Parathyroid adenoma (tissue), 2 donors: ENCODE measurements around the gene ARSG.

ENCODE experiments used
- H2AFZ ChIP-seq: fragments of 300-600 bp; sonication (generic); one replicate; pipeline ENCODE4 v1.7.0; 2017; ENCODE audit warnings: antibody characterized with exemption, mild to moderate bottlenecking
- H3K27ac ChIP-seq: fragments of 300-600 bp; sonication (generic); one replicate; pipeline ENCODE4 v1.7.0; 2017
- H3K27me3 ChIP-seq: fragments of 300-600 bp; sonication (generic); one replicate; pipeline ENCODE4 v1.7.0; 2017; ENCODE audit warnings: low read length; ENCODE audit not compliant: control insufficient read depth, insufficient read depth
- H3K36me3 ChIP-seq: fragments of 300-600 bp; sonication (generic); one replicate; pipeline ENCODE4 v1.7.0; 2017; ENCODE audit warnings: low read length; ENCODE audit not compliant: control insufficient read depth, insufficient read depth
- H3K4me1 ChIP-seq: fragments of 300-600 bp; sonication (generic); one replicate; pipeline ENCODE4 v1.7.0; 2017; ENCODE audit warnings: control low read depth
- H3K4me2 ChIP-seq: fragments of 300-600 bp; sonication (generic); one replicate; pipeline ENCODE4 v1.7.0; 2017; ENCODE audit warnings: low read length
- H3K4me3 ChIP-seq: fragments of 300-600 bp; sonication (generic); one replicate; pipeline ENCODE4 v1.7.0; 2017; ENCODE audit warnings: low read depth, low read length
- H3K79me2 ChIP-seq: fragments of 300-600 bp; sonication (generic); one replicate; pipeline ENCODE4 v1.7.0; 2017; ENCODE audit warnings: control low read depth
- H3K9ac ChIP-seq: fragments of 300-600 bp; sonication (generic); one replicate; pipeline ENCODE4 v1.7.0; 2017; ENCODE audit warnings: mild to moderate bottlenecking
- H3K9me3 ChIP-seq: fragments of 300-600 bp; sonication (generic); one replicate; pipeline ENCODE4 v1.7.0; 2017; ENCODE audit warnings: low read length; ENCODE audit not compliant: control insufficient read depth
- CTCF ChIP-seq: fragments of 300-600 bp; sonication (generic); IDR thresholded peaks from one replicate; pipeline ENCODE4 v1.7.0; 2017; ENCODE audit warnings: antibody characterized with exemption, mild to moderate bottlenecking
- donor health status: primary hyperparathyroidism.

ARSG gene

GRCh38 chr17:68290955-68291835 is at the start of gene ARSG, which contains the start of gene SLC16A6:
Gene ARSG (plus strand): TSS chr17:68291495. CDS start chr17:68307494, 15,999 bp downstream.
Gene SLC16A6 (minus strand): TSS chr17:68291127. CDS start chr17:68278320, 12,807 bp downstream.
- Histone ChIP-seq H2AFZ (peak within 1 kb of the TSS; percentile 89), H3K4me1 (peaks cover 4% of the 10 kb centered on the region), H3K36me3 (no peaks in the 10 kb centered on the region), H3K4me2 (peak within 1 kb of the TSS; percentile 93), H3K9ac (no peak within 1 kb of the TSS), H3K79me2 (no peaks in the 10 kb centered on the region), H3K27ac (peak within 1 kb of the TSS; percentile 12), H3K4me3 (peak within 1 kb of the TSS; percentile 67), H3K27me3 (no peaks in the 10 kb centered on the region), H3K9me3 (no peaks in the 10 kb centered on the region)
- no peak for TF ChIP-seq CTCF

- no peaks in the 10 kb centered on the region for H3K36me3 ChIP-seq
- no peak overlapping the region for H3K27ac ChIP-seq
- H3K4me1 ChIP-seq = no peaks in the 10 kb centered on the region
- no peaks in the 10 kb centered on the region for H3K79me2 ChIP-seq
- TF ChIP-seq CTCF = no peak
- no peaks in the 10 kb centered on the region for H3K27me3 ChIP-seq
- no peaks in the 10 kb centered on the region for H3K9me3 ChIP-seq
- no peak overlapping the region for H2AFZ ChIP-seq
- no peak overlapping the region for H3K4me3 ChIP-seq
- H3K9ac ChIP-seq = no peak overlapping the region
- no peak overlapping the region for H3K4me2 ChIP-seq
These were observed 44.8 kb upstream of the ARSG start for GRCh38 chr17:68246271-68247028.

- Histone ChIP-seq H3K27me3 (no peaks in the 10 kb centered on the region), H3K36me3 (no peaks in the 10 kb centered on the region), H3K4me1 (no peaks in the 10 kb centered on the region), H3K9me3 (no peaks in the 10 kb centered on the region), H3K79me2 (no peaks in the 10 kb centered on the region), H3K4me3 (peak within 1 kb of the TSS; percentile 77), H2AFZ (peak within 1 kb of the TSS; percentile 97), H3K27ac (peak within 1 kb of the TSS; percentile 88), H3K9ac (peak within 1 kb of the TSS; percentile 88), H3K4me2 (peak within 1 kb of the TSS; percentile 95)
- TF ChIP-seq CTCF = no peak
These were observed 43.7 kb upstream of the ARSG start, which contains the start of gene AMZ2 for GRCh38 chr17:68247445-68248198. Gene AMZ2 (plus strand): TSS chr17:68248043. CDS start chr17:68250188, 2,145 bp downstream.

- Histone ChIP-seq H3K4me3 (peak overlapping the region; percentile 77), H3K36me3 (no peaks in the 10 kb centered on the region), H3K9me3 (no peaks in the 10 kb centered on the region), H2AFZ (peak overlapping the region; percentile 97), H3K9ac (peak overlapping the region; percentile 86), H3K4me2 (peak overlapping the region; percentile 95), H3K27ac (peak overlapping the region; percentile 88), H3K4me1 (no peaks in the 10 kb centered on the region), H3K79me2 (no peaks in the 10 kb centered on the region), H3K27me3 (no peaks in the 10 kb centered on the region)
- no peak for TF ChIP-seq CTCF
These were observed 43.0 kb upstream of the ARSG start for GRCh38 chr17:68248199-68248825.
